A673 (cell line): ENCODE results near the gene SLC8A3.

Experiments used
- CTCF ChIP-seq: fragments of 300-800, 200-600 bp; sonication (generic); conservative IDR thresholded peaks from 2 replicates; pipeline ENCODE4 v1.5.1; 2017; ENCODE audit warnings: low read depth, mild to moderate bottlenecking, antibody characterized with exemption, low read length, moderate library complexity, mixed read lengths
- EZH2 ChIP-seq: fragments of 200-600 bp; sonication (generic); IDR thresholded peaks from 2 replicates; pipeline ENCODE4 v1.6.1; 2017; ENCODE audit warnings: borderline replicate concordance, low read depth, mild to moderate bottlenecking, mixed read lengths, antibody characterized with exemption, low read length; ENCODE audit not compliant: poor library complexity, severe bottlenecking

- TF ChIP-seq CTCF = no peak
- TF ChIP-seq EZH2 = no peak
Measured at GRCh38 chr14:70052990-70053389, 135.8 kb downstream of the SLC8A3 start.
